Loucy (cell line): ENCODE data around the gene PAQR8.

Experiments used
- H2AFZ ChIP-seq: fragments of 200-600 bp; sonication (generic); 2 replicates; pipeline ENCODE4 v1.6.0; 2016; ENCODE audit warnings: antibody characterized with exemption, mild to moderate bottlenecking, low read length, moderate library complexity
- H3F3A ChIP-seq: fragments of 200-600 bp; 2 replicates; pipeline ENCODE4 v1.6.0; 2016; ENCODE audit warnings: antibody characterized with exemption, low read depth, mild to moderate bottlenecking
- H3K27me3 ChIP-seq: fragments of 200-600 bp; sonication (generic); 2 replicates; pipeline ENCODE4 v1.6.1; 2014; ENCODE audit warnings: low read length, mild to moderate bottlenecking; ENCODE audit not compliant: insufficient read depth, poor library complexity, severe bottlenecking
- H3K36me3 ChIP-seq: fragments of 200-600 bp; sonication (generic); 2 replicates; pipeline ENCODE4 v1.6.1; 2016; ENCODE audit warnings: low read length; ENCODE audit not compliant: insufficient read depth
- H3K4me1 ChIP-seq: fragments of 200-600 bp; sonication (generic); 2 replicates; pipeline ENCODE4 v1.5.1; 2014; ENCODE audit warnings: low read length, mild to moderate bottlenecking; ENCODE audit not compliant: insufficient read depth, poor library complexity, severe bottlenecking
- H3K4me2 ChIP-seq: fragments of 200-600 bp; sonication (generic); 2 replicates; pipeline ENCODE4 v1.6.0; 2014; ENCODE audit warnings: antibody characterized with exemption, low read length, low read depth, mild to moderate bottlenecking; ENCODE audit not compliant: poor library complexity, severe bottlenecking
- H3K4me3 ChIP-seq: fragments of 200-600 bp; sonication (generic); 2 replicates; pipeline ENCODE4 v1.5.1; 2014; ENCODE audit warnings: low read length, mild to moderate bottlenecking, mixed read lengths; ENCODE audit not compliant: poor library complexity, severe bottlenecking
- H3K79me2 ChIP-seq: fragments of 200-600 bp; sonication (generic); 2 replicates; pipeline ENCODE4 v1.6.1; 2014; ENCODE audit warnings: low read length; ENCODE audit not compliant: insufficient read depth
- H3K9ac ChIP-seq: fragments of 200-600 bp; sonication (generic); 2 replicates; pipeline ENCODE4 v1.6.0; 2014; ENCODE audit warnings: mild to moderate bottlenecking, low read depth, low read length, moderate library complexity; ENCODE audit not compliant: poor library complexity, severe bottlenecking
- H3K9me2 ChIP-seq: fragments of 200-600 bp; sonication (generic); replicated peaks from 2 replicates; pipeline ENCODE4 v1.6.1; 2016; ENCODE audit warnings: low read depth, low read length, mixed read lengths
- H3K9me3 ChIP-seq: fragments of 200-600 bp; sonication (generic); 2 replicates; pipeline ENCODE4 v1.6.1; 2014; ENCODE audit warnings: mild to moderate bottlenecking, antibody characterized with exemption, low read length, low read depth; ENCODE audit not compliant: insufficient read depth
- H4K20me1 ChIP-seq: fragments of 200-600 bp; sonication (generic); 2 replicates; pipeline ENCODE4 v1.6.0; 2014; ENCODE audit warnings: antibody characterized with exemption, low read length, mild to moderate bottlenecking; ENCODE audit not compliant: insufficient read depth, poor library complexity, severe bottlenecking
- CTCF ChIP-seq: fragments of 200-600 bp; sonication (generic); conservative IDR thresholded peaks from 2 replicates; pipeline ENCODE4 v1.5.1; 2014; ENCODE audit warnings: mild to moderate bottlenecking, antibody characterized with exemption, low read length
- EZH2phosphoT487 ChIP-seq: fragments of 200-600 bp; IDR thresholded peaks from 2 replicates; pipeline ENCODE4 v1.6.1; 2018; ENCODE audit warnings: antibody characterized with exemption, mild to moderate bottlenecking, moderate library complexity, borderline replicate concordance

PAQR8 gene

DNA sequence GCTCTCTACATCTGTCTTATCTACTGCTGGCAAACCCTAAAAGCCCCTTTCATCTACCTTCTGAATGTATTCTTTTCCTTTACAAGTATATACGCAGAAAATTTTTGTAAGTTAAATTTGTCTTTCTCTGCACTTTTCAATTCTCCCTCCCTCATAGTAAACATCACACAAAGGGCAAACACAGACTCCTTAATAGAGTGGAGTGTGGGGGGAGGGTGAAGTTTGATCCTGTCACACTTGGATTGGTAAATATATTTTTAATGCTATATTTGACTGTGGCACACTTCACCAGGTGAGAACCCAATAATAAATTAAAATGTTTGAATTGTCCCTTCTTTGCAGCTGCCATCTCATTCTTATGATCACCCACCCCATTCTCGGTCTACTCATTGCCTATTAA, 33.2 kb upstream of the PAQR8 start:
- H3K4me2 ChIP-seq = no peak overlapping the region
- TF ChIP-seq EZH2phosphoT487 = no peak
- no peak for TF ChIP-seq CTCF
- H3K27me3 ChIP-seq = no peaks in the 10 kb centered on the region
- no peaks in the 10 kb centered on the region for H4K20me1 ChIP-seq
- H3F3A ChIP-seq = no peaks in the 10 kb centered on the region
- H3K9ac ChIP-seq = no peak overlapping the region
- no peaks in the 10 kb centered on the region for H3K36me3 ChIP-seq
- no peak overlapping the region for H3K4me3 ChIP-seq
- no peaks in the 10 kb centered on the region for H3K79me2 ChIP-seq
- H3K4me1 ChIP-seq = peaks cover 4% of the 10 kb centered on the region
- no peak overlapping the region for H2AFZ ChIP-seq
- H3K9me2 ChIP-seq = no peaks in the 10 kb centered on the region
- H3K9me3 ChIP-seq = no peaks in the 10 kb centered on the region

GRCh38 chr6:52330470-52330869, 31.5 kb upstream of the PAQR8 start:
- no peak overlapping the region for H3K9ac ChIP-seq
- H3K4me1 ChIP-seq = peaks cover 11% of the 10 kb centered on the region
- H3K36me3 ChIP-seq = no peaks in the 10 kb centered on the region
- H3K4me2 ChIP-seq = no peak overlapping the region
- no peaks in the 10 kb centered on the region for H4K20me1 ChIP-seq
- no peaks in the 10 kb centered on the region for H3K9me2 ChIP-seq
- no peaks in the 10 kb centered on the region for H3K27me3 ChIP-seq
- no peak overlapping the region for H3K4me3 ChIP-seq
- TF ChIP-seq EZH2phosphoT487 (no peak), CTCF (no peak)
- no peaks in the 10 kb centered on the region for H3F3A ChIP-seq
- H2AFZ ChIP-seq = no peak overlapping the region
- no peaks in the 10 kb centered on the region for H3K79me2 ChIP-seq
- no peaks in the 10 kb centered on the region for H3K9me3 ChIP-seq

DNA sequence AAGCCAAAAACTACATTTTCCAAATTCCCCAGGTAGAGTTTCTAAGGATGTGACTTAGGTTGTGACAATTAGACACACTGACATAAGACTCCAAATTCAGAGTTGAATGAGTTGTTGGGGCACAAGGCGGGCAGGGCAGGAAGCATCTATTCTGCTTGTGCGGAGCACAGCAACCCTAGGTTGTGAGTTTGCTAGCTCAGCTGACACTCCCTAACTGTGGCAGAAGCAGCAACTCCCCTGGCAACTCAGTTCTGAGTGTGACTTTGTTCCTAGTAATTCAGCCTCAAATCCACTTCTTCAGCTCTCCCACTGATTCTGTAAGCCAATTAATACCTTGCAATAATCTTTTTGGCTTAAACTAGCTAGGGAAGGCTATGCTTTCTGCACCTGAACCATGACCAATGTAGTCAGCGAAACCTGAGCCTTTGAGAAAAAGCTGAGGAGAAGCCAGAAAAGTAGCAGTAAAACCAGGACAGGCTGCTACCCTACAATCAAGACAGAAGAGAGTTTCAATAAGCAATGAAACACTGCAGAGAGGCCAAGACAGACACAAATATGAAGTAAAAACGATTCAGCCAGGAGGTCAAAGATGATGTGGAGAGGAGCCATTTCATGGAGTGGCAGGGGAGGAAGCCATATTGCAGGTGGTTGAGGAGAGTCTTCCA, 30.0 kb upstream of the PAQR8 start:
- Histone ChIP-seq H2AFZ (peak overlapping the region; percentile 28), H3K9me2 (no peaks in the 10 kb centered on the region), H3K9me3 (no peaks in the 10 kb centered on the region), H3K4me3 (no peak overlapping the region), H4K20me1 (no peaks in the 10 kb centered on the region), H3K79me2 (no peaks in the 10 kb centered on the region), H3K4me2 (no peak overlapping the region), H3K27me3 (no peaks in the 10 kb centered on the region), H3K4me1 (peaks cover 11% of the 10 kb centered on the region), H3F3A (no peaks in the 10 kb centered on the region; the same call in 1 of the 2 replicates), H3K9ac (no peak overlapping the region), H3K36me3 (no peaks in the 10 kb centered on the region)
- TF ChIP-seq EZH2phosphoT487 (no peak), CTCF (no peak)
